Mucosa of gallbladder (tissue), 1 donor: Measurements from ENCODE around the gene MICA. TPM values are rescaled to one million over a fixed set of nuclear protein-coding genes. Genes with fewer than 3 reads are reported as not detected.

ENCODE experiments used
- DNase-seq: peaks from one replicate; pipeline ENCODE4 v3.0.0-alpha.2; 2020; ENCODE audit warnings: low spot score
- total RNA-seq: library from RNA; stranded (reverse); gene quantifications from one replicate; pipeline ENCODE4 v1.2.1, GENCODE V29; 2021
- donor health status: DM: no; HTN: no; CAD: no.

MICA gene
- total RNA-seq, 1 donor from 2014 or later: 31.7 TPM

GRCh38 chr6:31460361-31461025 lies 57.1 kb downstream of the MICA start:
- no peak for DNase-seq

GRCh38 chr6:31462026-31462963 lies 58.9 kb downstream of the MICA start:
- DNase-seq: no peak

GRCh38 chr6:31462964-31463870 lies 59.8 kb downstream of the MICA start:
- peak; percentile 94 for DNase-seq

- DNase-seq: no peak
These were observed 61.1 kb downstream of the MICA start for GRCh38 chr6:31464252-31465184.

Other genes starting within 250 kb of the MICA start
- 28.8 TPM for gene CCHCR1, start 245.8 kb upstream of the MICA start, total RNA-seq
- gene TCF19, start 245.0 kb upstream of the MICA start, total RNA-seq: 4.8 TPM
- gene POU5F1, start 232.9 kb upstream of the MICA start, total RNA-seq: 9.7 TPM
- gene HLA-C, start 131.5 kb upstream of the MICA start, total RNA-seq: 601 TPM
- gene HLA-B, start 46.4 kb upstream of the MICA start, total RNA-seq: 1,432 TPM
- 2.7 TPM for gene MICB, start 94.5 kb downstream of the MICA start, total RNA-seq
- gene MCCD1, start 125.4 kb downstream of the MICA start, total RNA-seq: not detected
- 246 TPM for gene DDX39B, start 138.4 kb downstream of the MICA start, total RNA-seq
- gene ATP6V1G2, start 143.0 kb downstream of the MICA start, total RNA-seq: 4.1 TPM
- 27.7 TPM for gene NFKBIL1, start 144.0 kb downstream of the MICA start, total RNA-seq
- 1.9 TPM for gene LTA, start 168.7 kb downstream of the MICA start, total RNA-seq
- gene TNF, start 172.0 kb downstream of the MICA start, total RNA-seq: 6.6 TPM
- 4.9 TPM for gene LTB, start 178.8 kb downstream of the MICA start, total RNA-seq
- gene LST1, start 182.7 kb downstream of the MICA start, total RNA-seq: 18.4 TPM
- not detected for gene NCR3, start 189.4 kb downstream of the MICA start, total RNA-seq
- gene AIF1, start 211.6 kb downstream of the MICA start, total RNA-seq: 26.8 TPM
- 162 TPM for gene PRRC2A, start 217.1 kb downstream of the MICA start, total RNA-seq
- gene BAG6, start 249.1 kb downstream of the MICA start, total RNA-seq: 288 TPM